MM.1S (cell line): ENCODE results near the gene ABCC1.

ENCODE experiments used
- EZH2 ChIP-seq: fragments of 300-600 bp; sonication (generic); optimal IDR thresholded peaks from 2 replicates; pipeline ENCODE3; 2017; ENCODE audit warnings: low read depth, mild to moderate bottlenecking, antibody characterized with exemption, low read length, mixed read lengths
- EZH2phosphoT487 ChIP-seq: fragments of 300-600 bp; sonication (generic); IDR thresholded peaks from 2 replicates; pipeline ENCODE4 v1.6.1; 2018; ENCODE audit warnings: antibody characterized with exemption, low read length
- TF ChIP-seq, protein P1 (sequence below): fragments of 300-600 bp; sonication (generic); IDR thresholded peaks from 2 replicates; pipeline ENCODE4 v1.5.1; 2016; ENCODE audit warnings: antibody characterized with exemption, low read length, mixed read lengths

DNA sequence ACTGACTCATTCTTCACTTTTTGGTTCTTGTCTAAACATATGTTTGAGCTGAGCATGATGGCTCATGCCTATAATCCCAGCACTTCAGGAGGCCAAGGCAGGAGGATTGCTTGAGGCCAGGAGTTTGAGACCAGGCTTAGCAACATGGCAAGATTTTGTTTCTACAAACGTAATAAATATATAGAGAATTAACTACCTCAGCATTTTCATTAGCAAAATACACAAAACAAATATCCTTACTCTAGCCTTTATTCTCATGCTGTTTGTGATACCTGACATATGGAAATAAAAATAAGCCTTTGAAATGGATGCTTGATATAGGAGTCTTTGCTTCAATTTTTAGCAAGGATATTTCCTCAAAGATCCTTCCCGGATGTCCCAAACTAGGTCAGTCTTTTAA is 132.8 kb downstream of the ABCC1 start:
- TF ChIP-seq, protein P1, sequence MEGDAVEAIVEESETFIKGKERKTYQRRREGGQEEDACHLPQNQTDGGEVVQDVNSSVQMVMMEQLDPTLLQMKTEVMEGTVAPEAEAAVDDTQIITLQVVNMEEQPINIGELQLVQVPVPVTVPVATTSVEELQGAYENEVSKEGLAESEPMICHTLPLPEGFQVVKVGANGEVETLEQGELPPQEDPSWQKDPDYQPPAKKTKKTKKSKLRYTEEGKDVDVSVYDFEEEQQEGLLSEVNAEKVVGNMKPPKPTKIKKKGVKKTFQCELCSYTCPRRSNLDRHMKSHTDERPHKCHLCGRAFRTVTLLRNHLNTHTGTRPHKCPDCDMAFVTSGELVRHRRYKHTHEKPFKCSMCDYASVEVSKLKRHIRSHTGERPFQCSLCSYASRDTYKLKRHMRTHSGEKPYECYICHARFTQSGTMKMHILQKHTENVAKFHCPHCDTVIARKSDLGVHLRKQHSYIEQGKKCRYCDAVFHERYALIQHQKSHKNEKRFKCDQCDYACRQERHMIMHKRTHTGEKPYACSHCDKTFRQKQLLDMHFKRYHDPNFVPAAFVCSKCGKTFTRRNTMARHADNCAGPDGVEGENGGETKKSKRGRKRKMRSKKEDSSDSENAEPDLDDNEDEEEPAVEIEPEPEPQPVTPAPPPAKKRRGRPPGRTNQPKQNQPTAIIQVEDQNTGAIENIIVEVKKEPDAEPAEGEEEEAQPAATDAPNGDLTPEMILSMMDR: no peak
- TF ChIP-seq EZH2 (no peak), EZH2phosphoT487 (no peak)
